ENCODE results near the gene NADK.

- TF ChIP-seq EZH2phosphoT487 (IDR thresholded peaks at IDR 0.05; ENCODE audit: borderline replicate concordance) (no peak), CTCF (IDR thresholded peaks at IDR 0.05 in 2 of 3, conservative IDR thresholded peaks at IDR 0.05 in 1 of 3; ENCODE audit: borderline replicate concordance in 1 of 3, insufficient read depth in 1 of 3, low read depth in 2 of 3, low read length in 2 of 3) (no peak), CEBPB (IDR thresholded peaks at IDR 0.05; ENCODE audit: low read depth) (no peak), RAD21 (IDR thresholded peaks at IDR 0.05; ENCODE audit: low read depth) (no peak), EZH2 (IDR thresholded peaks at IDR 0.05) (no peak), POLR2AphosphoS5 (IDR thresholded peaks at IDR 0.05; ENCODE audit: low read depth, low read length) (no peak), POLR2A (IDR thresholded peaks at IDR 0.05; ENCODE audit: borderline replicate concordance, extremely low read depth, insufficient read depth, insufficient read length) (no peak), ZBTB33 (IDR thresholded peaks at IDR 0.05; ENCODE audit: extremely low read depth, insufficient replicate concordance, low read length) (no peak), MAX (IDR thresholded peaks at IDR 0.05) (no peak), SRF (IDR thresholded peaks at IDR 0.05; ENCODE audit: low read depth) (no peak), ZNF274 (IDR thresholded peaks at IDR 0.05; ENCODE audit: low read depth, low read length) (no peak), ATF3 (IDR thresholded peaks at IDR 0.05) (no peak)
These were observed 9.8 kb downstream of the NADK start for GRCh38 chr1:1768249-1768992.
